ENCODE measurements around the gene UNC79. TPM values are rescaled to one million over a fixed set of nuclear protein-coding genes. Genes with fewer than 3 reads are reported as not detected.

The UNC79 gene
- total RNA-seq, 4 donors from 2014 or later, result under 0.01 to 0.23 (median 0.18) TPM

GRCh38 chr14:93629643-93630042 is 198.9 kb downstream of the UNC79 start:
- Histone ChIP-seq H3K4me3 (no peak overlapping the region), H3K27ac (replicated peaks in 1 of 4) (no peak overlapping the region), H3K27me3 (no peaks in the 10 kb centered on the region), H3K9me3 (no peaks in the 10 kb centered on the region), H3K4me1 (no peaks in the 10 kb centered on the region), H3K36me3 (no peaks in the 10 kb centered on the region)
- no peak for DNase-seq (ENCODE audit: extremely low spot score)
- intact Hi-C loops (cut with DNase I), result no loop called here
- TF ChIP-seq EP300 (IDR thresholded peaks at IDR 0.05) (no peak), POLR2AphosphoS5 (IDR thresholded peaks at IDR 0.05) (no peak), POLR2A (IDR thresholded peaks at IDR 0.05; ENCODE audit: low read depth) (no peak), CTCF (IDR thresholded peaks at IDR 0.05) (no peak)

GRCh38 chr14:93638790-93639189 is 208.1 kb downstream of the UNC79 start:
- WGBS, result 78% methylated on average over 5 of the region's 5 CpGs
- intact Hi-C loops (cut with DNase I), result no loop called here
- Histone ChIP-seq H3K9me3 (no peaks in the 10 kb centered on the region), H3K4me1 (no peaks in the 10 kb centered on the region), H3K4me3 (no peak overlapping the region), H3K27me3 (peaks cover 0 to 3% (median 0%) of the 10 kb centered on the region in 4 donors), H3K36me3 (no peaks in the 10 kb centered on the region), H3K27ac (replicated peaks in 1 of 4) (no peak overlapping the region)
- TF ChIP-seq EP300 (IDR thresholded peaks at IDR 0.05) (no peak), POLR2AphosphoS5 (IDR thresholded peaks at IDR 0.05) (no peak), CTCF (IDR thresholded peaks at IDR 0.05) (no peak), POLR2A (IDR thresholded peaks at IDR 0.05; ENCODE audit: low read depth) (no peak)
- DNase-seq (ENCODE audit: extremely low spot score), result no peak

GRCh38 chr14:93643127-93643526 is 212.4 kb downstream of the UNC79 start:
- H3K9me3 ChIP-seq, result no peaks in the 10 kb centered on the region
- H3K27ac ChIP-seq (replicated peaks in 1 of 4), result no peak overlapping the region
- no peak for DNase-seq (ENCODE audit: extremely low spot score)
- TF ChIP-seq POLR2AphosphoS5 (IDR thresholded peaks at IDR 0.05), result no peak
- TF ChIP-seq EP300 (IDR thresholded peaks at IDR 0.05), result no peak
- no peak for TF ChIP-seq CTCF (IDR thresholded peaks at IDR 0.05)
- TF ChIP-seq POLR2A (IDR thresholded peaks at IDR 0.05; ENCODE audit: low read depth), result no peak
- intact Hi-C loops (cut with DNase I), result no loop called here
- no peaks in the 10 kb centered on the region for H3K4me1 ChIP-seq
- 86% methylated on average over 3 of the region's 3 CpGs for WGBS
- no peak overlapping the region for H3K4me3 ChIP-seq
- peaks cover 0 to 3% (median 0%) of the 10 kb centered on the region in 4 donors for H3K27me3 ChIP-seq
- no peaks in the 10 kb centered on the region for H3K36me3 ChIP-seq

- Histone ChIP-seq H3K9me3 (no peaks in the 10 kb centered on the region), H3K4me1 (no peaks in the 10 kb centered on the region), H3K27me3 (peaks cover 0 to 3% (median 0%) of the 10 kb centered on the region in 4 donors), H3K27ac (replicated peaks in 1 of 4) (no peak overlapping the region), H3K36me3 (no peaks in the 10 kb centered on the region), H3K4me3 (no peak overlapping the region)
- no peak for DNase-seq (ENCODE audit: extremely low spot score)
- intact Hi-C loops (cut with DNase I), result no loop called here
- WGBS, result 86% methylated on average over 5 of the region's 5 CpGs
- TF ChIP-seq EP300 (IDR thresholded peaks at IDR 0.05) (no peak), POLR2AphosphoS5 (IDR thresholded peaks at IDR 0.05) (no peak), POLR2A (IDR thresholded peaks at IDR 0.05; ENCODE audit: low read depth) (no peak), CTCF (IDR thresholded peaks at IDR 0.05) (no peak)
Observed at GRCh38 chr14:93643676-93644075, 212.9 kb downstream of the UNC79 start.

- Histone ChIP-seq H3K9me3 (no peaks in the 10 kb centered on the region), H3K27me3 (peaks cover 0 to 3% (median 0%) of the 10 kb centered on the region in 4 donors), H3K27ac (replicated peaks in 1 of 4) (no peak overlapping the region), H3K4me1 (no peaks in the 10 kb centered on the region), H3K4me3 (no peak overlapping the region), H3K36me3 (no peaks in the 10 kb centered on the region)
- TF ChIP-seq POLR2A (IDR thresholded peaks at IDR 0.05; ENCODE audit: low read depth), result no peak
- no peak for TF ChIP-seq CTCF (IDR thresholded peaks at IDR 0.05)
- no peak for TF ChIP-seq EP300 (IDR thresholded peaks at IDR 0.05)
- no peak for TF ChIP-seq POLR2AphosphoS5 (IDR thresholded peaks at IDR 0.05)
- no peak for DNase-seq (ENCODE audit: extremely low spot score)
- intact Hi-C loops (cut with DNase I), result no loop called here
- 56% methylated on average over 3 of the region's 3 CpGs for WGBS
Observed at GRCh38 chr14:93645200-93645599, 214.5 kb downstream of the UNC79 start.

Data from esophagus muscularis mucosa (tissue), 4 donors.